Ammon's horn (tissue), 1 donor: ENCODE data around the gene PLCB1.

Experiments used
- DNase-seq: peaks from one replicate; pipeline ENCODE4 v3.0.0-alpha.2; 2016; ENCODE audit warnings: low spot score

PLCB1 gene

DNA sequence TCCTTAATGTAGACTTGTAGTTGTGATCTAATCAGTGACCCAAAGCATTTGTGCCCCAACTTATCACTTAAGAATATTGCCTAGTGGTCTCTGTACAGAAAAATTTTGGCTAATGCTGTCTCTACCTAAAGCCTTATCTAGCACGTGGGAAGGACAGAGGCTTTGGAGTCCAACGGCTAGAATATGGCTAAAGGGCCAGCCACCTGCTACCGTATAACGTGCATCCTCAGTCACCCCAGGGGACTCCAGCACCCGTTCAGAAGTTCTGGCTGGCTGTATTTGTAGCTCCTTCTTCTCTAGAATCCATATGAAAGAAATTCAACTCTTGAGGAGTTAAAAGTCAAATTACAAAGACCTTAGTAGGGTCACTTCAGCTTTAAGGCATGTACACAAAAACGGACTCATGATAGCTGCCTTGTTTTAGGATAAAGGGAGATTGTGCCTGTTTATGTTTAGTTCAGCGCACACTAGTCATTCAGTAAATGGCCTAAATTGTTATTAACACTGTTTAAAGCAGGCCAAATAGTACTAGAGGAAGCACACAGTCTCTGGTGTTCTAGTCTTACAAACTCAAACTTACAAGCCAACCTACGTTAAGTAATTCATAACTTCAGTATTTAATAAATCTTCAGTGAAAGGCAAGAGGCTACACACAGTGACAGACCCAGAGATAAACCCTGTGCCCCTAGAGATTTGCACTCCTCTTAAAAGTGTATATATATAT, 529.3 kb downstream of the PLCB1 start:
- DNase-seq: no peak

DNA sequence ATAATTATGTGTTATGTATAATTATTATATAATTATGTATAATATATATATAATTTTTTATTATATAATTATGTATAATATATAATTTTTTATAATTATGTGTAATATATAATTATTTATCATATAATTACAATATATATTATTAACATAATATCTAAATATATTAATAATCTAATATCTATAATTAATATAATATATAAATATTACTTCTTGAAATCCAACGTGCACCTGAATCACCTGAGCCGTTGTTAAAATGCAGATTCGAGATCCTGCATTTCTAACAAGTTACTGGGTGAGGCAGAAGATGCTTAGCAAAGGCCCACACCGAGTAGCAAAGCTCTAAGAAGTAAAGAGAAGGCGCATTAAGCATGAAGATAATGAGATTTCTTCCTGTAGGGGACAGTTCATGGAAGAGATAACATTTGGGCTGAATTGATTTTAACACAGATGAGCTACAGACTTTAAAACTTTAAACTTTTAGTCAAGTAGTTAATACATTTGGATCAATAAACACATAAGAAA, 530.4 kb downstream of the PLCB1 start:
- no peak for DNase-seq

DNA sequence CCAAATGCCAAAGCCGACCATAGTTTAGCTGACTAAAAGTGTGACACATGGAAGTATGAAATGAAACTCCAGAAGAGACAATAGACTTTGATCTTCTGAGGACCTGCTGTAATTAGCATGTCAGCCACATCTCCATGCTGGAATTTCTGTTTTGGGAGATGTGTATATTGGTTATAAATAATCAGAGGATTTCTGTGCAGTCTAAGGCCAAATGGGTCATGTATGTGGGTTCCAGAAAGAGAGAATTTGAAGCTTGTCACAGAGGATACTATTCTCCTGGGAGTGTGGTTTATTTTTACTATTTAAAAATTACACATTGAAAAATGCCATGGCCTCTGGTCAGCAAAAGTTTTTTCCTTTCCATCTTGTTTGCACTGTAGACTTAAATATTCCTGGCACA, 531.4 kb downstream of the PLCB1 start:
- no peak for DNase-seq

DNA sequence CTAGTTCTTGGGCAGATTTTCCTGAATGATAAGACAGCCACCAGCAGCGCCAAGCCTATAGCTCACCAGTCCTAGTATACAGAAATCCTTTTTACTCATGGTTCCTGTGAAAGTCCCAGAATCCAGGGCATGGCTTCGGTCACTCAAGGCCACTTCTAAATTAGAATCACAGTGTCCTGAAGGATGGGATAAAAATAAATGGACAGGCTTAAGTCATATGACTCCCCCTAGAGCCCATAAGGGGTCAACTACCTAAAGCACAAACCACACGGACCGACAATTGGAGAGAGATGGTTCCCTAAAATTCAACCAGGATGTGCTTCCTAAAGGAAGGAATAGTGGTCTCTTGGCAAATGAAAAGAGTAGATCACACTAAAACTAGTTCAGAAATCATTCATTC, 532.7 kb downstream of the PLCB1 start:
- DNase-seq: no peak

DNA sequence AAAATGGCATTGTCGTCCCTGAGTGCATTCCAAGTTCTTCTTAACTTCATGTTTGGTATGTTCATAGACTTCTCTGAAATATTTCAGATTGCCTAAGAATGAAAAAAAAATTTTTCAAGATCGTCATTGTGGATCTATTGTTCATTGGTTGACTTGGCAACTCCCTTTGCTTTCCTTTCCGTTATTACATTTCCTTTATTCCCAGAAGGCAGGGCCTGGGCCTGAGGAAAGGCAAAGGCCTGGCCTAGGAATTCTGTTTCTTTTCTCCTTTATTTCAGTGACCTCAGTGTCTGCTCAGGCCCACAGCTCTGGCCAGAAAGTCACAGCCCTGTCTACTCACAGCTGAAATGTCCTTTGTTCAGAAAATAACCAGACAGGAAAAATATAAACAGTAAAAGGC, 535.2 kb downstream of the PLCB1 start:
- no peak for DNase-seq

DNA sequence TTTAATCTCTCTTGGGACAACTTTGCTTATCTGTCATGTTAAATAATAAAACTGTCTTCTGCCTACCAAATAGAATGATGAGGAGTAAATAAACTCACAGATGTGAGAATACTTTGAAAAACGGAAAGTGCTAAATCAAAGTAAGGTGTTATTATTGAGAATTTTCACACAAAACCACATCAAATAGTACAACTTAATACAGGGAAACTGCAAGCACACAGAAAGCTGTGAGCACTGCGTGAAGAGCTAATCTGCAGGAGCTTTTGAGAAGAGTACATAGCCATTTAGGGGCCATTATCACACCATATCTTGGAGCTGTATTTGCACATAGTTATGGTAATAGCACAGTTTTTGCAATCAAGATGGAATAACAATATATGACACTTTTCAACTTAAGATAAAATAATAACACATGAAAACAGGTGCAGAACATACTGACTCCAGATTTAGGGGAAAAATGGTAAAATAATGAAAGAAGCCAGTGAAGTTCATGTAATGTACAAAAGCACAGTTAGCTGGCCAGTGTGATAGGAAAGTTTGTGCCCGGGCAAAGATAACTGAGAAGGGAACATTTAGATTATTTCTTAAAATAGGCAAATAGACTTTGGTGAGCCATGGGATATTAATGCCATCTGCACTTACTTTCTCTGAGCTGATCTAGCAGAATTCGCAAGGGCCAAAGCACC, 538.3 kb downstream of the PLCB1 start:
- DNase-seq: no peak

DNA sequence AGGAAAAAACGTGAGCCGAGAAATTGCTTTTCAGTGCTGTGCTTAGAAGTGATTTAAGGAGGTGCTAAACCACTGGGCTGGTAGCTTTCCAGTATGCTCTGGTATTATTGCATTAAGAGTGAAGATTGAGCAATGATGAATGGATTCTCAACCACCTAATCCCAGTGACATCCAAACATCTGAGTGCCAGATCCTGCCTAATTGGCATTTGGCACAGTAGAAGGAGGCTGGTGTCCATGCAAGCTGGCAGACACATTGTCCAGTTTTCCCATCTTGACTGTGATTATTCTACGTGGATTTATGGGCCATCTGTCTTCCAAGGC, 538.8 kb downstream of the PLCB1 start:
- DNase-seq: no peak

DNA sequence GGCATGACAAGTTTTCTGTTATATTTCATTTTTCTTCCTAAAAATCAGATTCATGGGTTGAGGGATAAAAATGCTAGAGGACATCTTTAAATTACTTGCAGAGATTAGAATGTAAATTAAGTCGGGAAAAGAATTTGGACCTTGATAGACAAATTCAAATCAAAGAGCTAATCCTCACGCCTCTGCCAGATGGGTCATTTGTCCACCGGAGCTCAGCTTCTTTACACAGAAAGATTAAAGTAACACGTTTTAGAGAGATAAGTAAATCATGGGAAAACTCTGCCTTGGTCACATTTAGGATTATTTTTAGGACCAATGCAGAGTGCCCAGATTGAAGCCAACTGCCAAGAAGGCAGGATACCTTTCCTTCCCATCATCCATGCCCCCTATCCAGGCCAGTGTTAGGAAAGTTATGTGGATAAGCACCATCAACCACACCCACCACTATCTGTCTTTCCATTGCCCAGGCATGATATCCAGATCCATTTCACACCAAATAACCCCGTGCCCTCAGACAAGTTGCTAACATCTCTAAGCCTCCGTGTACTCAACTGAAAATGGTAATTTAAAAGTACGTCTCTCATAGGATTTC, 539.4 kb downstream of the PLCB1 start:
- no peak for DNase-seq

DNA sequence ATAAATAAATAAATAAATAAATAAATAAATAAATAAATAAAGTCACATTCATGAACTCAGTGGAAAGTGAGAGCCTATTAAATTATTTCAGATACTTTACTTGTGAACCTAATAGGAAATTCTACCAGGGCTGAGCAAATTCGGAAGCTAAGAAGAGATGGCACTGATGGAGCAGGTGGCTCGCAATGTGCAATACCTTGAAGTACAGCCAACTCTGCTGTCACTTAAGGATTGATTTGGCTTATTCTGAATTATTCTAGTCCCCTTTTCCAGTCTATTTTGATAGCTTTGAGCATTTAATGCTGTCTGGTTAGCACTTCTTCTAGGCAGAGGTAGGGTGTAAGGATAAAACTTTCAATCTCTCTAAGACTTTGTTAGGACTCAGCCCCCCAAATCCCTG, 541.0 kb downstream of the PLCB1 start:
- DNase-seq: peak; percentile 21

DNA sequence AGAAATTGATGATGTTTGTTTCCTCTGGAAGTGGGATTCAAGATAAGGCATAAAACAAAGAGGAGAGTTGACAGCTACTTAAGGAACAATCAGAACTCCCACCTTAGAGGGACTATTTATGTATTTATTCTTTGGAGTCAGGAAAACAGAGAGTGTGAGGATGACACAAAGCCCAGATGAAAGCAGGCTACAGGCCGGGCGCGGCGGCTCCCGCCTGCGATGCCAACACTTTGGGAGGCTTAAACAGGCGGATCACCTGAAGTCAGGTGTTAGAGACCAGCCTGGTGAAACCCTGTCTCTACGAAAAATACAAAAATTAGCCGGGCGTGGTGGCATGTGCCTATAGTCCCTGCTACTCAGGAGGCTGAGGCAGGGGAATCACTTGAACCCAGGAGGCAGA, 543.8 kb downstream of the PLCB1 start:
- no peak for DNase-seq

DNA sequence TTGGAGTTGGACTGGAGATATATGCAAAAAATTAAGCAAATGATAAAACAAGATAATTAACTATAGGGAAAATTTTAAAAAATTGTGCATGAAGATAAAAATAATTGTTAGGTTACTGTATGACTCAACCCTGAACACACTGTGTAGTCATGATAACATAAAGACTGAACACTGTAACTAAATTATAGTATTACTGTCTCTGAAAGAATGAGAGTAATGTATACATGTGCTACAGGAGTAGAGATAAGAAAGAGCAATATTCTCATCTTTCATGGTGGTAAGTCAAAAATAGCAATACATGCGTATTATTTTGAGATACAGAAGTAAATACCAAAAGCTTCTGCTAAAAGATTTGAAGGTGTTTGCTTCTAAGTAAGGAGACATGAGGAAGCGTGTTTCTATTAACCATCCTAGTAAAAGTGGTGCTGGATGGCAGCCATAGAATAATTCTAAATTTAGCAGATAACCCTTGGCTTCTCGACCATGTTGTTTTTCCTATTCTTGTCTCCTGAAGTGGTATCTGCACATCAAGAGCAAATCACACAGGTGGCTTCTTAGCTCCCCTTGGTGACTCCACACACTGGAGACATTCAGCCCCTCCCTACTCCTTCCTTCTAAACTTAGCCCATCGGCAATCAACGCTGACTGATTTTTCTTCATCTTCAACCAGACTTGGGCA, 546.2 kb downstream of the PLCB1 start:
- DNase-seq: no peak

DNA sequence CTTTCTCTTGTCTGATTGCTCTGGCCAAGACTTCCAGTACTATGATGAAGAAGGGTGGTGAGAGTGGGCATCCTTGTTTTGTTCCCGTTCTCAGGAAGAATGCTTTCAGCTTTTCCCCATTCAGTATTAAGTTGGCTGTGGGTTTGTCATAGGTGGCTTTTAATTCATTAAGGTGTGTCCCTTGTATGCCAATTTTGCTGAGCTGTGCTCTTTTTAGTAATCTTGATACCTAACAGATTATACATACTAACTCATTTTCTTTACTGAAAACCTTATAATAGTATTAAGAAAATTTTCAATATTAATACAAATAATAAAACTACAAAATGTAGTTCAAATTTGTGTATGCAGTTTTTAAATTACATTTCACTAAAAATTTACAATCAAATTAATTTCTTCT, 557.3 kb downstream of the PLCB1 start:
- no peak for DNase-seq

DNA sequence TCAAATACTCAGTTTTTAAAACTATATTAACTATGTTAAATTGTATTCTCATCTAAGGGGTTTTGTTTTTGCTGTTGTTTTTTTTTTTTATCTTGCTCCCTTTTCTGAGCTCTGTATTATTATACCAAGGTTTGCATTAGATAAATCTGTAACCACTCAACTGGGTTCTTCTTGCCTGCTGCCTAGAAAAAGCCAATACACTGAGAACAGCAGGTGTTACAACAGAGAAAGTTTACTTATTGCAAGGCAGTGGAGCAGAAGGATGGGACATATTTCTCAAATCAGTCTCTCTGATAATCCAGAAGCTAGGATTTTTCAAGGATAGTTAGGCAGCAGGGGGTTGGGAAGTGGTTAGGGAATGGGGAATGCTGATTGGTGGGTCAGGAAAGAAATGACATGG, 558.0 kb downstream of the PLCB1 start:
- DNase-seq: no peak

DNA sequence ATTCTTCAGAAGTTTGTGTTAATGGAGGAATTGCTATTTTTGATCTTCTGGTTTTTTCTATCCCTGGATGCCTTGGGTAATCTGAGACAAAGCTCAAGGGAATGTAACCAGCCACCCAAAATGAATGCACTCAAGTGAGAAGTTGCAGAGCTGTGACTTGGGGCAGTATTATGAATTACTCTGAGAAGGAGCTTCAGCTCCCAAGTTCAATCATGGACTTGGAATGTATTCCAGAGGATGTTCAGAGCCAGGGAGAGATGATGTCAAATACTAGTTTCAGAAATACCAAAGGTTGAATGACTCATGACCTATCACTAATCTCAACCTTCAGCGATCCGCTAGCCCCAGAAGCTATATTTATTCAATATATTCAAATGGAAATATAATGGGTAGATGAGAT, 561.6 kb downstream of the PLCB1 start:
- no peak for DNase-seq

DNA sequence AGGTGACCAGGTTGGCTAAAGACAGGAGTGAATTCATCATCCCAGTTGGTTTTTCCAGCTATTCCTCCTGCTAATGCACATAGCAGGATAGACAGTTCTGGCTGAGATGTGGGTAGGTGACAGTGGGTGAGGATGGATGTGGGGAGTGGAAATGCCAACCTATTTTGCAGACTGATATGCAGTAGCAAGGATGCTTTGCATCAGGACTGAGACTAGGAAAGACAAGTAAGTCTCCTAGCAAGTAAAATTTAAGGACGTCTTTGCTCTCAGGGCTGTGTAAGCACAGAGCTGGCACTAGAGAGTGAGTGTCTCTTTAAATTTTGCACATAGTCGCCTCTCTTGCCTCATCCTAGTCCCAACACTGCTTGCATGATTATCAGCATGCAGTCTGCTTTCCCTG, 568.7 kb downstream of the PLCB1 start:
- no peak for DNase-seq

DNA sequence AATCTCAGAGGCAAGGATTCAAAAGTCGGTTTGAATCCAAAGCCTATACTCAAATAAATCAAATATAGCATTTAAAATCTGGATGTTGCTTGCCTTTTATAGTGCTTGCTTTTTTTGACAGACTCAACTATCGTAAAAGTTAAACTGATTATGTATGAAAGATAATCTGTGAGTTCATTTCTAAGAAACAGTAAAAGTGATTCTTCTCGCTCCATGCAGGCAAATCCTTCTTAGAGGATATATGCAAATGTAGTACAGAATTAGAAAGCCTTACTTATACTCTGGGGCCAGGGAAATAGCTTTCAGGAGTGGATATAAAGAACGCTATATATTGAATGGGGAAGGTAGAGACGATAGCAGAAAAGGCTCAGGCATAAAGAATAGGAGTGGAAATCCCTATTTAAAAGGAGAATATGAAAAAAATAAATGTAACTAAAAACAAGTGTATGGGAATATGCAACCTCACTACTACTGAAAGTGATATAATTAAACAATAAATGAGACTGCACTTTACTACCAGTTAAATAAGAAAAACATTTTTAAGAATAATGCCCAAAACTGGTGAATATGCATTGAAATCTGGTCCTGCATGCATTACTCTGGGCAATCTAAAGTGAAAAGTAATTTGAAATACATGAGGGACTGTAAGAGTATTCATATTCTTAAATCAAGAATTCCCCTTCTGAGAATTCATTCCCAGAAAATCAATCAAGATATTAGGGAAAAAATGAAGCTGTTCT, 575.1 kb downstream of the PLCB1 start:
- DNase-seq: no peak

DNA sequence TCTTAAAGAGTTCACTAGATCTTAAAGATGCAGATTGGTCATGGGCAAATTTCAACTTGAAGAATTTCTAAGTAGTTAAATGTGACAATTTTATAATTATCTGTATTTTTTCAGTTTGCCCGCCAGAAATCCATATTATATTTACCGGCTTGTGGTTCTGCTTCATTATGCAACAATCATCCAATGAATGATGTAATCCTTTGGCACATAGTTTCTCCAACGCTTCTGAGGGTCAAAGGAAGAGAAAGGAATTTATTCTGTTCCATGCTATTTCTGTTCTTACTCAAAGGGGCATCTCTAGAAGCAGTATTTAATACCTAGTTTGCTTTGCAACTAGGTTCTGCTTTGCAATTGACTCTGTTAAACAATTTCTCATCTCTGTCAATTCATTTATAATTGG, 577.6 kb downstream of the PLCB1 start:
- no peak for DNase-seq

DNA sequence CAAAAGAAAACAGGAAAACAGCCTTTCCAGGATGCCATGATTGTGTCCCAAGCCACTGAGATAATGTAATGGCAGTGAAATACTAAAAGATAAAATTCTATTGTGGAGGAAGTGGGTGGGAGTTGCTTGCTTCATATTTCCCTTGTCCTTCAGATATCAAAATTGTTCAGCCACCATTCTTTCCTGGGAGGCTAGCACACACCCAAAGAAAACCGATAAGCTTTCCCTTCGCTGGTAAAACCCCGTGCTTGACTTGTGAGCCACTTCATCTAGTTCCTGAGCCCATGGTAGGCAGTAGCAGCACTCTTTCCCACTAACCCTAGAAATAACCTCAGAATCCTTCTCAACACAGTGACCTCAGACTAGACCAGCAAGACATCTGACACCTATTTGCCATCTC, 579.4 kb downstream of the PLCB1 start:
- DNase-seq: no peak

DNA sequence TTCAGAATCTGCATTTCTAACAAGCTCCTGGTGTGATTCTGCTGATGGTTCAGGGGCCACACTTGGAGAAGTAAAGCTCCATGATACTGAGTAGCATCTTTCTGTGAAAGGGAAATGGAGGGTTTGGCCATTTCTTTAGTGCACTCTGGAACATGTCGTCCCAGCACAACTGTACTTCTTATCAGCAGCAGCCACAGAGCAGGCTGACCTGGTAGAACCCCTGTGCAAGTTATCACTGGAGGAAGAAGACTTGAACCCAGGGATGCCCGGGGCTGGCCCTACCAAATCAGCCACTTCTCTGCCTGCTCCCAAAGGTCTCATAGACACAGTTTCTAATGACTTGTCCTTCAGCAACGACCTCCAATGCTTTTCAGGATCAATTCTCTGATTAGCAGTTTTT, 582.1 kb downstream of the PLCB1 start:
- DNase-seq: no peak

DNA sequence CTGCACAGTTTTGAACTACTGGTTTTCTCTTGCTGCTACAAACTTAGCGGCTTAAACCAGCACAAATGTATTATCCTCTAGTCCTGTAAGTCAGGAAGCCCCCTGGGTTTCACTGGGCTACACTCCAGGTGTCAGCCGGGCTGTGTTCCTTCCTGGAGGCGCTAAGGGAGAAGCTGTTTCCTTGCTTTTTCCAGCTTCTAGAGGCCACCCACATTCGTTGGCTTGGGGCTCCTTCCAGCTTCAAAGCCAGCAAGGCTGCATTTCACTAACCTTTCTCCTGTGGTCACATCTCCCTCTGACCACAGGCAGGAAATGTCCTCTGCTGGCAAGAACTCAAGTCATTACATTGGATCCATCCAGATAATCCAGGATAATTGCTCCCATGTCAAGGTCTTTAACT, 586.2 kb downstream of the PLCB1 start:
- DNase-seq: no peak

DNA sequence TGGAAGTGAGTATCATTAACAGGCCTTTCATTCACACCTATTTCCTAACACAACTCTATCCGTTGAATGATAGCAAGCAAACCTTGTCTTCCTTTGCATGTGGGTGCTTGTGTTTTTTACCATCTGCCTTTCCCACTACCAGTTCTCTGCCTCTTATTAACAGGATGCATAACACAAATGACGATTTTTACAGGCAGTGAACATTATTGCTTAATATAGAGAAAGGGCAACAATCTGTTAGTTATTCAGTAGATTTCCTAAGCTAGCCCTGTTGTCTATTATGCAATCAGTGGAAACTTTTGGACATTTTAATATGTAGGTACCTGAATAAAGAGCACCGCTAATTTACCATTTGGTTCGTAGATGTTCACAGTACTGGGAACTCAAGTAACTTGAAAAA, 588.0 kb downstream of the PLCB1 start:
- DNase-seq: peak; percentile 46

DNA sequence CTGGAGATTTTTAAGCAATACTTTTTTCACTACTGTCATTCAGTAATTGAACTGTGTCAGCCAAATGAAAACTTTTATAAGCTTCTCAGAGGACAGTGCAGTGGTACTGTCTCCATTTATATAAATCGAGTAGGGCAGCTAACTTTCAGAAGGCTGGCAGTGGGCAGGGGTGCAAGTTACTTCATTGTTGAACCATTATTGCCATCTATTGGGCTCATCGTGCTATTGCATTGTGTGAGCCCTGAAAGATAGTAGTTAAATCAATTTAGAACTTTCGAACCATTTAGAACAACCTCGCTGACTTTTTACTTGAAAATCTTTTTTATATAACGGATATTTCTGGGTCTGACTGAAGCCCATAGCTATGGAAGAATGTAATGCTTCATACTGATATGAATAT, 589.0 kb downstream of the PLCB1 start:
- peak; percentile 78 for DNase-seq
